Measurements from ENCODE around the gene NSFL1C. TPM values are rescaled to one million over a fixed set of nuclear protein-coding genes. Genes with fewer than 3 reads are reported as not detected.

The NSFL1C gene
- total RNA-seq, 2 experiments from 2014 or later, result 67.2 to 67.9 TPM

GRCh38 chr20:1443085-1443484 lies 23.6 kb downstream of the NSFL1C start:
- Mint-ChIP-seq H3K27ac (no peak overlapping the region), H3K36me3 (ENCODE audit: low read depth) (peaks cover 41% of the 10 kb centered on the region), H3K27me3 (no peaks in the 10 kb centered on the region), H3K4me3 (no peak overlapping the region), H3K9me3 (no peaks in the 10 kb centered on the region), H3K4me1 (ENCODE audit: low read depth) (peaks cover 10% of the 10 kb centered on the region)
- POLR2A ChIA-PET, result interaction anchor here (1.3 kb wide), 1 partner anchor 23 kb away, joined by 4 read pairs; no protein-coding TSS in a partner anchor
- intact Hi-C loops (cut with micrococcal nuclease), result no loop called here
- ATAC-seq (no peak), DNase-seq (no peak)
- no peak for TF ChIP-seq CTCF (IDR thresholded peaks at IDR 0.05)
- CTCF ChIA-PET, result interaction anchor here (1.5 kb wide), 1 partner anchor 130 kb away, joined by 3 read pairs; no protein-coding TSS in a partner anchor

GRCh38 chr20:1442304-1442703 lies 24.3 kb downstream of the NSFL1C start:
- H3K9me3 Mint-ChIP-seq, result no peaks in the 10 kb centered on the region
- no peak overlapping the region for H3K4me3 Mint-ChIP-seq
- H3K27me3 Mint-ChIP-seq, result no peaks in the 10 kb centered on the region
- peaks cover 12% of the 10 kb centered on the region for H3K4me1 Mint-ChIP-seq (ENCODE audit: low read depth)
- no peak for DNase-seq
- no peak for ATAC-seq
- POLR2A ChIA-PET, result no interaction called here
- CTCF ChIA-PET, result no interaction called here
- peaks cover 39% of the 10 kb centered on the region for H3K36me3 Mint-ChIP-seq (ENCODE audit: low read depth)
- intact Hi-C loops (cut with micrococcal nuclease), result no loop called here
- TF ChIP-seq CTCF (IDR thresholded peaks at IDR 0.05), result no peak
- no peak overlapping the region for H3K27ac Mint-ChIP-seq

DNA sequence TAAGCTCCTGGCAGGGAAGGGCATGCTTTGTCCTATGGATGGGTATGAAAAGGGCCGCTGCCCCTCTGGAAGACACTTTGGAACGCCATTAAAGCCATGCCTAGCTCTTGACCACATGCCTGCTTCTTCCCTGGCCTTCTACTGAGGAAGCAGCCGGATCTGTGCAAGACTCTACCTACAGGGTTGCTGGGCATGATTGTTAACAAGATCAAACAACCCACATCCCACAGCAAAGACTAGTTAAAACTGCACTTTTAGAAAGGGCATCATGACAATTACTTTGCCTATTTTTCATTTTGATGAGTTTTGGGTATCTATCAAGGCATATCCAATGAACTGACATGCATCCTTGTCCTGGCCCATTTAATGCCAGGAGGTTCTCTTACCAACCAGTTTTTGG lies 25.5 kb downstream of the NSFL1C start:
- Mint-ChIP-seq H3K27ac (no peak overlapping the region), H3K9me3 (no peaks in the 10 kb centered on the region), H3K36me3 (ENCODE audit: low read depth) (peaks cover 33% of the 10 kb centered on the region), H3K27me3 (no peaks in the 10 kb centered on the region), H3K4me3 (no peak overlapping the region), H3K4me1 (ENCODE audit: low read depth) (peaks cover 15% of the 10 kb centered on the region)
- TF ChIP-seq CTCF (IDR thresholded peaks at IDR 0.05), result no peak
- DNase-seq, result no peak
- ChIA-PET POLR2A (interaction anchor here (0.8 kb wide), 1 partner anchor 15 kb away, joined by 3 read pairs; no protein-coding TSS in a partner anchor), CTCF (interaction anchor here (0.7 to 1.3 kb wide), 5 partner anchors 25 to 336 kb away, joined by 3 to 6 read pairs (median 4); partner anchors contain the start of gene NSFL1C)
- intact Hi-C loops (cut with micrococcal nuclease), result no loop called here
- ATAC-seq, result no peak

DNA sequence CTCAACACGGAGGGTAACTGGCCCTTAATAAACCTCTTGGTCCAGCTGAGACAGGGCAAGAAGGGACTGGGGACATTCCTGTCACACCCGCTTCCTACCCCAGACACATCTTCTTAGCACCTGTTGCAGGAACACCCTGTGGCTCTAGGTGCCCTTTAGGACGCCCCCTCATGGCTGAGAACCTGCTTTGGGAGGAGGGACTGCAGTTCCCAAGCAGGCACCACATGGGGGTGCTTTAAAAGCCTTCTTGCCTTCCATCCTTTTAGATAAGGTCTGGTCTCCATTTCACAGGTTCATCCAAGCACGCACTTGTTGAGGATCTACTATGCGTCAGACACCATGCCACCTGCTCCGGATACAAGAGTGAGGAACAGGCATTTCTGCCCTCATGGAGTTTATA lies 26.6 kb downstream of the NSFL1C start:
- CTCF ChIA-PET, result interaction anchor here (0.9 to 1.5 kb wide), 5 partner anchors 26 to 337 kb away, joined by 3 to 6 read pairs (median 4); partner anchors contain the start of gene NSFL1C
- DNase-seq, result peak; percentile 60
- H3K9me3 Mint-ChIP-seq, result no peaks in the 10 kb centered on the region
- ATAC-seq, result peak; percentile 35
- H3K36me3 Mint-ChIP-seq (ENCODE audit: low read depth), result peaks cover 26% of the 10 kb centered on the region
- H3K4me3 Mint-ChIP-seq, result no peak overlapping the region
- no peaks in the 10 kb centered on the region for H3K27me3 Mint-ChIP-seq
- peak; percentile 14 for TF ChIP-seq CTCF (IDR thresholded peaks at IDR 0.05)
- intact Hi-C loops (cut with micrococcal nuclease), result no loop called here
- no peak overlapping the region for H3K27ac Mint-ChIP-seq
- peaks cover 24% of the 10 kb centered on the region for H3K4me1 Mint-ChIP-seq (ENCODE audit: low read depth)
- POLR2A ChIA-PET, result interaction anchor here (0.8 kb wide), 1 partner anchor 16 kb away, joined by 3 read pairs; no protein-coding TSS in a partner anchor

GRCh38 chr20:1438361-1438760 lies 28.3 kb downstream of the NSFL1C start:
- intact Hi-C loops (cut with micrococcal nuclease), result no loop called here
- Mint-ChIP-seq H3K9me3 (no peaks in the 10 kb centered on the region), H3K27me3 (no peaks in the 10 kb centered on the region), H3K36me3 (ENCODE audit: low read depth) (peaks cover 15% of the 10 kb centered on the region), H3K27ac (no peak overlapping the region), H3K4me3 (no peak overlapping the region), H3K4me1 (ENCODE audit: low read depth) (peaks cover 35% of the 10 kb centered on the region)
- no peak for ATAC-seq
- ChIA-PET CTCF (interaction anchor here (0.8 to 3.4 kb wide), 13 partner anchors 11 to 339 kb away, joined by 3 to 36 read pairs (median 5); partner anchors contain the start of genes NSFL1C and SDCBP2), POLR2A (interaction anchor here (0.6 to 1.7 kb wide), 5 partner anchors 21 to 112 kb away, joined by 3 to 5 read pairs (median 3); no protein-coding TSS in a partner anchor)
- DNase-seq, result no peak
- no peak for TF ChIP-seq CTCF (IDR thresholded peaks at IDR 0.05)

All from activated CD8-positive, alpha-beta T cell treated with anti-CD3 and anti-CD28 coated beads for 36 hours (primary cell).